ENCODE measurements around the gene MACROD2.

The MACROD2 gene

GRCh38 chr20:15632680-15633079 lies 1637.4 kb downstream of the MACROD2 start:
- Histone ChIP-seq H3K4me2 (ENCODE audit: low read depth, low read length, poor library complexity, severe bottlenecking) (no peak overlapping the region), H3F3A (ENCODE audit: insufficient read depth) (no peaks in the 10 kb centered on the region), H3K27ac (ENCODE audit: low read depth, low read length) (no peak overlapping the region), H3K79me2 (ENCODE audit: insufficient read depth, low read length) (no peaks in the 10 kb centered on the region), H3K9ac (ENCODE audit: low read length) (no peak overlapping the region), H3K9me3 (ENCODE audit: insufficient read depth, low read length) (no peaks in the 10 kb centered on the region), H3K36me3 (ENCODE audit: low read length) (no peaks in the 10 kb centered on the region), H4K20me1 (ENCODE audit: low read depth, low read length) (no peaks in the 10 kb centered on the region), H3K9me2 (replicated peaks; ENCODE audit: insufficient read depth, low read length) (no peaks in the 10 kb centered on the region), H3K27me3 (ENCODE audit: low read length) (no peaks in the 10 kb centered on the region), H2AFZ (ENCODE audit: low read depth, low read length, severe bottlenecking) (no peak overlapping the region), H3K4me3 (ENCODE audit: insufficient read depth, low read length, poor library complexity, severe bottlenecking) (no peak overlapping the region)
- TF ChIP-seq CTCF (IDR thresholded peaks at IDR 0.05; ENCODE audit: insufficient read depth, low read length, poor library complexity, severe bottlenecking) (no peak), EZH2phosphoT487 (conservative IDR thresholded peaks at IDR 0.05; ENCODE audit: low read length) (no peak)

- TF ChIP-seq CTCF (IDR thresholded peaks at IDR 0.05; ENCODE audit: insufficient read depth, low read length, poor library complexity, severe bottlenecking) (no peak), EZH2phosphoT487 (conservative IDR thresholded peaks at IDR 0.05; ENCODE audit: low read length) (no peak)
- Histone ChIP-seq H3K27me3 (ENCODE audit: low read length) (no peaks in the 10 kb centered on the region), H4K20me1 (ENCODE audit: low read depth, low read length) (no peaks in the 10 kb centered on the region), H3K4me3 (ENCODE audit: insufficient read depth, low read length, poor library complexity, severe bottlenecking) (no peak overlapping the region), H3K9me2 (replicated peaks; ENCODE audit: insufficient read depth, low read length) (no peaks in the 10 kb centered on the region), H3K79me2 (ENCODE audit: insufficient read depth, low read length) (no peaks in the 10 kb centered on the region), H3K4me2 (ENCODE audit: low read depth, low read length, poor library complexity, severe bottlenecking) (no peak overlapping the region), H2AFZ (ENCODE audit: low read depth, low read length, severe bottlenecking) (no peak overlapping the region), H3K36me3 (ENCODE audit: low read length) (no peaks in the 10 kb centered on the region), H3K9me3 (ENCODE audit: insufficient read depth, low read length) (no peaks in the 10 kb centered on the region), H3K27ac (ENCODE audit: low read depth, low read length) (no peak overlapping the region), H3F3A (ENCODE audit: insufficient read depth) (no peaks in the 10 kb centered on the region), H3K9ac (ENCODE audit: low read length) (no peak overlapping the region)
These were observed 1638.8 kb downstream of the MACROD2 start for GRCh38 chr20:15634102-15634501.

GRCh38 chr20:15637546-15637945 lies 1642.2 kb downstream of the MACROD2 start:
- no peak overlapping the region for H3K4me2 ChIP-seq (ENCODE audit: low read depth, low read length, poor library complexity, severe bottlenecking)
- no peaks in the 10 kb centered on the region for H3F3A ChIP-seq (ENCODE audit: insufficient read depth)
- H2AFZ ChIP-seq (ENCODE audit: low read depth, low read length, severe bottlenecking) = no peak overlapping the region
- H3K79me2 ChIP-seq (ENCODE audit: insufficient read depth, low read length) = no peaks in the 10 kb centered on the region
- no peaks in the 10 kb centered on the region for H3K27me3 ChIP-seq (ENCODE audit: low read length)
- H3K9me3 ChIP-seq (ENCODE audit: insufficient read depth, low read length) = no peaks in the 10 kb centered on the region
- no peaks in the 10 kb centered on the region for H4K20me1 ChIP-seq (ENCODE audit: low read depth, low read length)
- H3K36me3 ChIP-seq (ENCODE audit: low read length) = no peaks in the 10 kb centered on the region
- TF ChIP-seq CTCF (IDR thresholded peaks at IDR 0.05; ENCODE audit: insufficient read depth, low read length, poor library complexity, severe bottlenecking) = no peak
- TF ChIP-seq EZH2phosphoT487 (conservative IDR thresholded peaks at IDR 0.05; ENCODE audit: low read length) = no peak
- no peak overlapping the region for H3K27ac ChIP-seq (ENCODE audit: low read depth, low read length)
- H3K9me2 ChIP-seq (replicated peaks; ENCODE audit: insufficient read depth, low read length) = no peaks in the 10 kb centered on the region
- no peak overlapping the region for H3K9ac ChIP-seq (ENCODE audit: low read length)
- H3K4me3 ChIP-seq (ENCODE audit: insufficient read depth, low read length, poor library complexity, severe bottlenecking) = no peak overlapping the region
